Right atrium auricular region (tissue), 2 donors: ENCODE measurements around the gene SETX. TPM values are rescaled to one million over a fixed set of nuclear protein-coding genes. Genes with fewer than 3 reads are reported as not detected.

Experiments
- DNase-seq: peaks from one replicate; pipeline ENCODE4 v3.0.0-alpha.2; 2019; ENCODE audit warnings: low spot score
- H3K27ac ChIP-seq, 2 donors: fragments of 200-600 bp; sonication (generic); 1 replicate in 1 of 2; 2 replicates in 1 of 2; pipeline ENCODE4 v1.5.1; 2016 to 2019
- H3K27me3 ChIP-seq, 2 donors: fragments of 200-600 bp; sonication (generic); one replicate each; pipeline versions ENCODE4 v1.5.1 to v1.6.0; 2017 to 2019
- H3K36me3 ChIP-seq: fragments of 200-600 bp; sonication (generic); one replicate; pipeline ENCODE4 v1.5.1; 2016
- H3K4me1 ChIP-seq, 2 donors: fragments of 200-600 bp; sonication (generic); one replicate each; pipeline versions ENCODE4 v1.5.1 to v1.6.0; 2017 to 2019
- H3K4me3 ChIP-seq, 2 donors: fragments of 200-600 bp; sonication (generic); 1 replicate in 1 of 2; 2 replicates in 1 of 2; pipeline ENCODE4 v1.5.1; 2017 to 2019; ENCODE audit warnings: mild to moderate bottlenecking in 1 of 2, moderate library complexity in 1 of 2
- H3K9me3 ChIP-seq, 2 donors: fragments of 200-600 bp; sonication (generic); one replicate each; pipeline ENCODE4 v1.5.1; 2019
- CTCF ChIP-seq, 2 donors: fragments of 200-600 bp; sonication (generic); IDR thresholded peaks; one replicate each; pipeline ENCODE4 v1.5.1; 2019; ENCODE audit warnings: antibody characterized with exemption in 2 of 2
- total RNA-seq, 2 donors: library from RNA; depleted of rRNA; stranded (reverse); fragments of >200 nt; gene quantifications; one replicate each; pipeline ENCODE4 v1.1.0, GENCODE V29; 2016

Gene SETX
- total RNA-seq, 2 donors from 2014 or later, result 32.3 to 33.9 TPM

GRCh38 chr9:132365986-132366385 lies 11.2 kb upstream of the SETX start:
- no peak overlapping the region for H3K27ac ChIP-seq
- H3K9me3 ChIP-seq, result no peaks in the 10 kb centered on the region
- no peak for DNase-seq
- H3K4me1 ChIP-seq, result no peaks in the 10 kb centered on the region
- no peaks in the 10 kb centered on the region for H3K36me3 ChIP-seq
- TF ChIP-seq CTCF (IDR thresholded peaks at IDR 0.05), result no peak
- no peak overlapping the region for H3K4me3 ChIP-seq
- H3K27me3 ChIP-seq, result no peaks in the 10 kb centered on the region

- Histone ChIP-seq H3K4me1 (no peaks in the 10 kb centered on the region), H3K27me3 (no peaks in the 10 kb centered on the region), H3K27ac (no peak overlapping the region), H3K36me3 (no peaks in the 10 kb centered on the region), H3K9me3 (no peaks in the 10 kb centered on the region), H3K4me3 (no peak overlapping the region)
- no peak for TF ChIP-seq CTCF (IDR thresholded peaks at IDR 0.05)
- DNase-seq, result no peak
Observed at GRCh38 chr9:132364068-132364467, 9.3 kb upstream of the SETX start.

GRCh38 chr9:132357764-132358163 lies 3.0 kb upstream of the SETX start:
- no peak overlapping the region for H3K4me3 ChIP-seq
- H3K4me1 ChIP-seq, result peaks cover 0 to 14% of the 10 kb centered on the region in 2 donors
- H3K27me3 ChIP-seq, result no peaks in the 10 kb centered on the region
- no peak for TF ChIP-seq CTCF (IDR thresholded peaks at IDR 0.05)
- DNase-seq, result no peak
- no peak overlapping the region for H3K27ac ChIP-seq
- no peaks in the 10 kb centered on the region for H3K9me3 ChIP-seq
- H3K36me3 ChIP-seq, result peaks cover 8% of the 10 kb centered on the region

GRCh38 chr9:132356324-132356924 lies 1.6 kb upstream of the SETX start:
- TF ChIP-seq CTCF (IDR thresholded peaks at IDR 0.05), result no peak
- Histone ChIP-seq H3K4me1 (peaks cover 0 to 27% of the 10 kb centered on the region in 2 donors), H3K4me3 (no peak overlapping the region)

GRCh38 chr9:132351404-132352045 lies 3.3 kb downstream of the SETX start:
- no peak for DNase-seq
- H3K4me3 ChIP-seq, result no peak overlapping the region
- H3K27ac ChIP-seq, result no peak overlapping the region
- TF ChIP-seq CTCF (IDR thresholded peaks at IDR 0.05), result no peak
- no peaks in the 10 kb centered on the region for H3K27me3 ChIP-seq
- no peaks in the 10 kb centered on the region for H3K9me3 ChIP-seq
- peaks cover 61% of the 10 kb centered on the region for H3K36me3 ChIP-seq
- peaks cover 0 to 43% of the 10 kb centered on the region in 2 donors for H3K4me1 ChIP-seq

More at GRCh38 chr9:132356324-132356924, 1.6 kb upstream of the SETX start:
- DNase-seq, result no peak
- no peaks in the 10 kb centered on the region for H3K9me3 ChIP-seq
- peaks cover 18% of the 10 kb centered on the region for H3K36me3 ChIP-seq
- no peaks in the 10 kb centered on the region for H3K27me3 ChIP-seq
- no peak overlapping the region for H3K27ac ChIP-seq
